Right lobe of liver (tissue), 6 donors: ENCODE results near the gene ATP1A2. TPM values are rescaled to one million over a fixed set of nuclear protein-coding genes. Genes with fewer than 3 reads are reported as not detected.
A peak's percentile ranks its signal among the peaks of the same experiment; 100 is the strongest.

ENCODE experiments used
- ATAC-seq, 4 donors: fragments of 200-7000 bp; cut with Tn5 transposase; one replicate each; pipeline ENCODE4 v1.9.1; 2020; ENCODE audit warnings: mild to moderate bottlenecking in 4 of 4, moderate library complexity in 4 of 4
- DNase-seq, 3 donors: peaks; one replicate each; pipeline ENCODE4 v3.0.0-alpha.2; 2020
- H3K27ac ChIP-seq, 3 donors: fragments of 200-600 bp; one replicate each; pipeline ENCODE4 v1.8.0; 2022
- H3K27me3 ChIP-seq, 2 donors: fragments of 200-600 bp; one replicate each; pipeline ENCODE4 v1.8.0; 2022
- H3K36me3 ChIP-seq, 4 donors: fragments of 200-600 bp; sonication (generic) in 1 of 4; one replicate each; pipeline versions ENCODE4 v1.5.1 to v1.8.0; 2017 to 2022; ENCODE audit warnings: control low read depth in 1 of 4
- H3K4me1 ChIP-seq, 4 donors: fragments of 200-600 bp; sonication (generic) in 1 of 4; one replicate each; pipeline versions ENCODE4 v1.5.1 to v1.8.0; 2017 to 2022; ENCODE audit warnings: control low read depth in 1 of 4
- H3K4me3 ChIP-seq, 3 donors: fragments of 200-600 bp; one replicate each; pipeline ENCODE4 v1.8.0; 2022
- H3K9me3 ChIP-seq, 4 donors: fragments of 200-600 bp; sonication (generic) in 1 of 4; one replicate each; pipeline versions ENCODE4 v1.5.1 to v1.8.0; 2017 to 2022; ENCODE audit warnings: control low read depth in 1 of 4
- CTCF ChIP-seq, 4 donors: fragments of 200-600 bp in 3 of 4; fragments of 450-650 bp in 1 of 4; IDR thresholded peaks; one replicate each; pipeline versions ENCODE4 v1.5.1 to v1.8.0; 2016 to 2022; ENCODE audit warnings: antibody characterized with exemption in 4 of 4, mild to moderate bottlenecking in 2 of 4
- POLR2A ChIP-seq: fragments of 450-650 bp; IDR thresholded peaks from one replicate; pipeline ENCODE4 v1.6.1; 2017; ENCODE audit warnings: antibody characterized with exemption, mild to moderate bottlenecking
- WGBS: methylation state at CpG from one replicate; pipeline ENCODE4 v1.1.6; 2018; ENCODE audit warnings: low coverage, low lambda C conversion rate; ENCODE audit not compliant: insufficient coverage; ENCODE audit errors: missing lambda C conversion rate; 5-methylcytosine and 5-hydroxymethylcytosine counted together
- intact Hi-C, 2 donors: fragments of 100-400 bp; cut with DNase I; formaldehyde crosslinking; loops; one replicate each; pipeline versions ENCODE4 v1.11.2 to v1.14.1; 2022
- total RNA-seq, 6 experiments: library from RNA; depleted of rRNA in 2 of 6; stranded (reverse); fragments of >200 nt in 2 of 6; fragmentation: NEBNext Ultra II Directional in 3 of 6; extraction: Animal tissue kit (Norgen Biotek cat#: 25700) in 3 of 6; gene quantifications; one replicate each; pipeline versions ENCODE4 v1.1.0 to v1.2.4, GENCODE V29; 2016 to 2023
- donor health status: DM: no; HTN: yes; CAD: no.
- donor health status: DM: no; HTN: no; CAD: no.
- donor health status: DM: no; HTN: no; CAD: no.
- donor health status: DM: no; HTN: yes; CAD: no.
- donor health status: DM: no; HTN: yes; CAD: no.

ATP1A2 gene
- total RNA-seq, 6 experiments from 2014 or later, result 0.22 to 1.7 (median 0.36) TPM

- WGBS, result 61% methylated on average over 2 of the region's 9 CpGs
- no peaks in the 10 kb centered on the region for H3K9me3 ChIP-seq
- no peak for ATAC-seq
- TF ChIP-seq POLR2A, result no peak
- TF ChIP-seq CTCF (IDR thresholded peaks at IDR 0.05), result no peak
- DNase-seq, result no peak
- H3K36me3 ChIP-seq, result no peaks in the 10 kb centered on the region
- H3K4me3 ChIP-seq, result no peak overlapping the region
- intact Hi-C loops, result no loop called here
- no peaks in the 10 kb centered on the region for H3K4me1 ChIP-seq
- H3K27ac ChIP-seq, result no peak overlapping the region
- no peaks in the 10 kb centered on the region for H3K27me3 ChIP-seq
These were observed 11.8 kb downstream of the ATP1A2 start for GRCh38 chr1:160127381-160127780.

- H3K27ac ChIP-seq, result no peak overlapping the region
- ATAC-seq (peak in 1 of 4 donors; percentile 35), DNase-seq (no peak)
- no peak overlapping the region for H3K4me3 ChIP-seq
- 51% methylated on average over 6 of the region's 7 CpGs for WGBS
- intact Hi-C loops, result no loop called here
- H3K4me1 ChIP-seq, result no peaks in the 10 kb centered on the region
- no peak for TF ChIP-seq CTCF (IDR thresholded peaks at IDR 0.05)
- TF ChIP-seq POLR2A, result no peak
- H3K9me3 ChIP-seq, result no peaks in the 10 kb centered on the region
- H3K36me3 ChIP-seq, result no peaks in the 10 kb centered on the region
- no peaks in the 10 kb centered on the region for H3K27me3 ChIP-seq
These were observed 12.4 kb downstream of the ATP1A2 start for GRCh38 chr1:160127865-160128523.

DNA sequence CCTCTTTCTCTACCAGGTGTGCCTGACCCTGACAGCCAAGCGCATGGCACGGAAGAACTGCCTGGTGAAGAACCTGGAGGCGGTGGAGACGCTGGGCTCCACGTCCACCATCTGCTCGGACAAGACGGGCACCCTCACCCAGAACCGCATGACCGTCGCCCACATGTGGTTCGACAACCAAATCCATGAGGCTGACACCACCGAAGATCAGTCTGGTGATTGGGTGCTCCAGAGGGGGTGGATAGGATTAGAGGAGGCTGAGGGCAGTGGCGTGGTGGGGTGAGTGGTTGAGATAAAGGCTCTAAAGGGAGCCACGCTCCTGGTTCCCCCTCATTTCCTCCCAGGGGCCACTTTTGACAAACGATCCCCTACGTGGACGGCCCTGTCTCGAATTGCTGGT, 13.1 kb downstream of the ATP1A2 start:
- ATAC-seq, result no peak
- intact Hi-C loops, result no loop called here
- Histone ChIP-seq H3K4me3 (no peak overlapping the region), H3K9me3 (no peaks in the 10 kb centered on the region), H3K36me3 (no peaks in the 10 kb centered on the region), H3K27me3 (no peaks in the 10 kb centered on the region), H3K27ac (no peak overlapping the region), H3K4me1 (no peaks in the 10 kb centered on the region)
- TF ChIP-seq CTCF (IDR thresholded peaks at IDR 0.05) (no peak), POLR2A (no peak)
- 90% methylated on average over 12 of the region's 18 CpGs for WGBS
- DNase-seq, result no peak

DNA sequence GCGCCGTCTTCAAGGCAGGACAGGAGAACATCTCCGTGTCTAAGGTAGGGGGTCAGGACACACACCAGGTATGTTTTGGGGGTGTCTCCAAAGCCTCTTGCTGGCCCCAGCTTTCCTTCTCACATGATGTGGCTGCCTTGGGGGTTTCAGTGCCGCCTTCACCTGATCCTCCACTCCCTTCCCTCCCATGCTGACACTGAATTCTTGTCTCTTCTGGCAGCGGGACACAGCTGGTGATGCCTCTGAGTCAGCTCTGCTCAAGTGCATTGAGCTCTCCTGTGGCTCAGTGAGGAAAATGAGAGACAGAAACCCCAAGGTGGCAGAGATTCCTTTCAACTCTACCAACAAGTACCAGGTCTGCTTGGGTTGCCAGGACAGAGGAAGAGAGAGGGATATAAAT, 13.5 kb downstream of the ATP1A2 start:
- no peaks in the 10 kb centered on the region for H3K36me3 ChIP-seq
- no peak overlapping the region for H3K4me3 ChIP-seq
- H3K9me3 ChIP-seq, result no peaks in the 10 kb centered on the region
- no peaks in the 10 kb centered on the region for H3K27me3 ChIP-seq
- WGBS, result no CpG with 5 or more reads among the region's 5 CpGs
- H3K27ac ChIP-seq, result no peak overlapping the region
- intact Hi-C loops, result no loop called here
- ATAC-seq, result no peak
- no peak for TF ChIP-seq POLR2A
- no peak for TF ChIP-seq CTCF (IDR thresholded peaks at IDR 0.05)
- no peak for DNase-seq
- no peaks in the 10 kb centered on the region for H3K4me1 ChIP-seq
